Right cardiac atrium (tissue), 5 donors: ENCODE results near the gene PLXNB3. TPM values are rescaled to one million over a fixed set of nuclear protein-coding genes. Genes with fewer than 3 reads are reported as not detected.
"Not testable (repeated sequence)": the region's sequence is repeated elsewhere in the genome, so short reads cannot be mapped to it uniquely, and the experiment has no call there.

ENCODE experiments used
- ATAC-seq, 2 donors: fragments of 200-7000 bp; cut with Tn5 transposase; one replicate each; pipeline versions ENCODE4 v1.8.0 to v1.9.1; 2020; ENCODE audit warnings: moderate library complexity in 2 of 2, mild to moderate bottlenecking in 1 of 2
- DNase-seq, 3 donors: peaks; one replicate each; pipeline ENCODE4 v3.0.0-alpha.2; 2020
- H3K27ac ChIP-seq: one replicate; pipeline ENCODE4 v1.5.1; 2013; ENCODE audit warnings: mild to moderate bottlenecking, low read length, control low read depth, moderate library complexity
- H3K27me3 ChIP-seq: one replicate; pipeline ENCODE4 v1.6.1; 2013; ENCODE audit not compliant: control insufficient read depth, insufficient read depth
- H3K4me1 ChIP-seq: one replicate; pipeline ENCODE4 v1.6.1; 2013; ENCODE audit warnings: low read length; ENCODE audit not compliant: control insufficient read depth, insufficient read depth
- H3K4me3 ChIP-seq: one replicate; pipeline ENCODE4 v1.5.1; 2013; ENCODE audit warnings: low read length, control low read depth
- H3K9me3 ChIP-seq: one replicate; pipeline ENCODE4 v1.6.1; 2013; ENCODE audit warnings: low read length; ENCODE audit not compliant: control insufficient read depth
- WGBS: extraction: QIAGEN DNeasy Blood & Tissue Kit; methylation state at CpG from one replicate; pipeline ENCODE4 v1.1.7; 2013; 5-methylcytosine and 5-hydroxymethylcytosine counted together
- intact Hi-C, 4 donors: fragments of 100-400 bp; cut with DNase I; formaldehyde crosslinking; loops; one replicate each; pipeline versions ENCODE4 v1.11.0 to v1.14.0; 2022 to 2023
- polyA plus RNA-seq: library from polyadenylated mRNA; stranded (reverse); fragments of 200-250 nt; gene quantifications from one replicate; pipeline ENCODE4 v1.2.3, GENCODE V29; 2013
- total RNA-seq, 4 donors: library from RNA; stranded (reverse); fragmentation: NEBNext Ultra II Directional; extraction: Animal tissue kit (Norgen Biotek cat#: 25700); gene quantifications; one replicate each; pipeline ENCODE4 v1.2.1, GENCODE V29; 2021
- donor health status: healthy with polysubstance abuse.
- donor health status: DM: no; HTN: yes; CAD: no.
- donor health status: DM: no; HTN: no; CAD: no.
- donor health status: DM: no; HTN: yes; CAD: no; lungs with severe emphysema.
- donor health status: DM: yes; HTN: yes; CAD: no.

The PLXNB3 gene
- total and polyA plus RNA-seq, 5 donors: 6.8 to 10.9 (median 9.2) TPM

- H3K27ac ChIP-seq, H3K9me3 ChIP-seq, H3K27me3 ChIP-seq, H3K4me3 ChIP-seq, H3K4me1 ChIP-seq, ATAC-seq, intact Hi-C loops: not testable (repeated sequence)
- 44% methylated on average over 31 of the region's 35 CpGs for WGBS
- peak; percentile 74 to 91 (median 89) for DNase-seq
These were observed 20.4 kb upstream of the PLXNB3 start for GRCh38 chrX:153743468-153744209.

GRCh38 chrX:153744210-153745066 is 19.6 kb upstream of the PLXNB3 start:
- intact Hi-C loops: no loop called here
- WGBS: 9% methylated on average over 38 of the region's 38 CpGs
- no peak overlapping the region for H3K4me3 ChIP-seq
- H3K27ac ChIP-seq: no peak overlapping the region
- H3K27me3 ChIP-seq: no peaks in the 10 kb centered on the region
- no peaks in the 10 kb centered on the region for H3K9me3 ChIP-seq
- H3K4me1 ChIP-seq: no peaks in the 10 kb centered on the region
- DNase-seq: peak; percentile 48 to 73 (median 68)
- no peak for ATAC-seq

- DNase-seq, ATAC-seq, intact Hi-C loops, H3K9me3 ChIP-seq, H3K27ac ChIP-seq, H3K4me1 ChIP-seq, H3K4me3 ChIP-seq, H3K27me3 ChIP-seq: not testable (repeated sequence)
- WGBS: 25% methylated on average over 12 of the region's 12 CpGs
These were observed 19.0 kb upstream of the PLXNB3 start for GRCh38 chrX:153745067-153745433.

DNA sequence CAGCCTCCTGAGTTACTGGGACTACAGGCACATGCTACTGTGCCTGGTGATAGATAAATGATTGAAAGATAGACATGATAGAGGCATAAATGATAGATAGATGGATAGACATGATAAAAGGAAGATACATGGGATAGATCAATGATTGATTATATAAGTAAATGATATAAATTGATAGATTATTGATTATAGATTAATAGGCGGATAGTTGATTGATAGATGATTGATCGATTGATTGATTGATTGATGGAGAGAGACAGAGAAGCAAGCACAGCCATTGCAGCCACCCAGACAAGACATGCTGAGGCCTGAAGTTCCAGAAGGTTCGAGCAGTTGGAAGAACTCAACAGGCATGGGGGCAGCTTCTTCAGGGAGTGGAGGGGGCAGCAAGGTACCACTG is 17.7 kb upstream of the PLXNB3 start:
- ATAC-seq (no peak), DNase-seq (no peak)
- no peak overlapping the region for H3K27ac ChIP-seq
- intact Hi-C loops: no loop called here
- no peaks in the 10 kb centered on the region for H3K9me3 ChIP-seq
- H3K4me1 ChIP-seq: no peaks in the 10 kb centered on the region
- 86% methylated on average over 3 of the region's 3 CpGs for WGBS
- no peaks in the 10 kb centered on the region for H3K27me3 ChIP-seq
- no peak overlapping the region for H3K4me3 ChIP-seq

GRCh38 chrX:153746991-153747390 is 17.1 kb upstream of the PLXNB3 start:
- 78% methylated on average over 6 of the region's 6 CpGs for WGBS
- ATAC-seq, intact Hi-C loops: not testable (repeated sequence)

GRCh38 chrX:153749017-153749416 is 15.0 kb upstream of the PLXNB3 start:
- H3K4me1 ChIP-seq, intact Hi-C loops, H3K27ac ChIP-seq, H3K9me3 ChIP-seq, H3K27me3 ChIP-seq, H3K4me3 ChIP-seq, ATAC-seq, DNase-seq: not testable (repeated sequence)
- 85% methylated on average over 7 of the region's 7 CpGs for WGBS

More at GRCh38 chrX:153746991-153747390, 17.1 kb upstream of the PLXNB3 start:
- not testable (repeated sequence) for H3K4me1 ChIP-seq, H3K9me3 ChIP-seq, H3K27me3 ChIP-seq, H3K27ac ChIP-seq, H3K4me3 ChIP-seq, DNase-seq

- Histone ChIP-seq H3K27me3 (no peaks in the 10 kb centered on the region), H3K4me3 (no peak overlapping the region), H3K4me1 (no peaks in the 10 kb centered on the region), H3K9me3 (no peaks in the 10 kb centered on the region), H3K27ac (no peak overlapping the region)
- ATAC-seq (no peak), DNase-seq (no peak)
- WGBS: 81% methylated on average over 12 of the region's 12 CpGs
- intact Hi-C loops: no loop called here
These were observed 13.8 kb upstream of the PLXNB3 start for GRCh38 chrX:153750127-153750774.

DNA sequence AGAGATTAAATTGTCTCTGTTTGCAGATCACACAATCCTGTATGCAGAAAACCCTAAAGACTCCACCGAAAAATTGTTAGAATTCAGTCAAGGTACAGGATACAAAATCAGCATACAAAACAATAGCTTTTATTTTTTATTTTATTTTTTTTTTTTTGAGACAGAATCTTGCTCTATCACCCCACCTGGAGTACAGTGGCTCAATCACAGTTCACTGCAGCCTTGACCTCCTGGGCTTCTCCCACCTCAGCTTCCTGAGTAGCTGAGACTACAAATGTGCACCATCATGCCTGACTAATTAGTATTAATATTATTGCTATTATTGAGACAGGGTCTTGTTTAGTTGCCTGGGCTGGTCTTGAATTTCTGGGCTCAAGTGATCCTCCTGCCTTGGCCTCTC is 8.9 kb upstream of the PLXNB3 start:
- Histone ChIP-seq H3K27me3 (no peaks in the 10 kb centered on the region), H3K4me3 (no peak overlapping the region), H3K27ac (no peak overlapping the region), H3K9me3 (no peaks in the 10 kb centered on the region), H3K4me1 (no peaks in the 10 kb centered on the region)
- 68% methylated on average over 1 of the region's 1 CpG for WGBS
- ATAC-seq (no peak), DNase-seq (no peak)
- intact Hi-C loops: no loop called here

- H3K4me1 ChIP-seq: no peaks in the 10 kb centered on the region
- ATAC-seq (no peak), DNase-seq (no peak)
- H3K9me3 ChIP-seq: no peaks in the 10 kb centered on the region
- no peak overlapping the region for H3K4me3 ChIP-seq
- H3K27me3 ChIP-seq: no peaks in the 10 kb centered on the region
- no peak overlapping the region for H3K27ac ChIP-seq
- 78% methylated on average over 15 of the region's 15 CpGs for WGBS
- intact Hi-C loops: loop anchor here in 2 of 4 donors (10.0 kb wide), 1 partner anchor 193 kb away; no protein-coding TSS in a partner anchor
These were observed 2.2 kb upstream of the PLXNB3 start for GRCh38 chrX:153761863-153762262.

DNA sequence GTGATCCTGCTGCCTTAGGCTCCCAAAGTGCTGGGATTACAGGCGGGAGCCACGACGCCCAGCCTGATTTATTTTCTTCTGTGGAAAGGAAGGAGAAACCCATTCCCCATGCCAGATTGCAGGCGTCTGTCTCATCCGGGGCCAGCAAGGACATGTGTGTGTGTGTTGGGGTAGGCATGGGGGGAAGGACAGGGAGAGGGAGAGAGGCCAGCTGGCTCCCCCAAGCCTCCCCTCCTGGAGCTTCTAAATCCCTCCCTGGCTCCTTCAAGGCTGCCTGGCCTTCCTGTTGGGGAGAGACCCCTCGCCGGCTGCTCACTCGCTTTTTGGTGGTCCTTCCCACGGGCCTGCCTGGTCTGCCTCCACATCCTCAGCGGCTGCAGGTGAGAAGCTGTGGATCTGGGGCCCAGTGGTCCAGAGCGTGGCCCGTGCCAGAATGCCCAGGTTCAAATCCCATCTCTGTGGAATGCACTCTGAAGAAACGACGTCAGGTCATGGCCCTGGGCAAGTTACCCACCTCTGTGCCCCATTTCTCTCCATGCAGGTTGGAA is 1.3 kb upstream of the PLXNB3 start:
- 88% methylated on average over 14 of the region's 14 CpGs for WGBS
- no peak for ATAC-seq
- no peak overlapping the region for H3K27ac ChIP-seq

More for the DNA sequence above, 1.3 kb upstream of the PLXNB3 start:
- peak in 2 of 3 donors; percentile 32 to 33 for DNase-seq
- Histone ChIP-seq H3K4me3 (no peak overlapping the region), H3K4me1 (no peaks in the 10 kb centered on the region), H3K27me3 (no peaks in the 10 kb centered on the region), H3K9me3 (no peaks in the 10 kb centered on the region)
- intact Hi-C loops: loop anchor here in 2 of 4 donors (10.0 kb wide), 1 partner anchor 192 kb away; no protein-coding TSS in a partner anchor
